Astrocyte of the hippocampus (primary cell): ENCODE measurements around the gene TET2.

Experiments
- DNase-seq: peaks from one replicate; pipeline ENCODE4 v3.0.0; 2011; ENCODE audit warnings: low read depth, low spot score

Gene TET2

GRCh38 chr4:105146276-105147015 lies at the start of gene TET2:
TET2 (plus strand) TSS chr4:105146876; CDS start chr4:105233943, 87,067 bp downstream.
- peak; percentile 97 for DNase-seq

GRCh38 chr4:105102016-105102415 lies 44.7 kb upstream of the TET2 start:
- no peak for DNase-seq

- DNase-seq: no peak
Measured at GRCh38 chr4:105106426-105106825, 40.2 kb upstream of the TET2 start.

GRCh38 chr4:105107095-105107856 lies 39.4 kb upstream of the TET2 start:
- no peak for DNase-seq

GRCh38 chr4:105108971-105109370 lies 37.7 kb upstream of the TET2 start:
- no peak for DNase-seq

GRCh38 chr4:105112274-105112673 lies 34.4 kb upstream of the TET2 start:
- peak; percentile 6 for DNase-seq

- DNase-seq: no peak
Measured at GRCh38 chr4:105113800-105114199, 32.9 kb upstream of the TET2 start.

GRCh38 chr4:105116616-105117319 lies 29.9 kb upstream of the TET2 start:
- no peak for DNase-seq

- DNase-seq: no peak
Measured at GRCh38 chr4:105119356-105119755, 27.3 kb upstream of the TET2 start.

GRCh38 chr4:105120626-105121025 lies 26.1 kb upstream of the TET2 start:
- no peak for DNase-seq

- peak; percentile 57 for DNase-seq
Measured at GRCh38 chr4:105122350-105122749, 24.3 kb upstream of the TET2 start.

GRCh38 chr4:105126311-105127169 lies 20.1 kb upstream of the TET2 start:
- peak; percentile 60 for DNase-seq

GRCh38 chr4:105127170-105127445 lies 19.6 kb upstream of the TET2 start:
- no peak for DNase-seq

GRCh38 chr4:105128208-105128607 lies 18.5 kb upstream of the TET2 start:
- no peak for DNase-seq

GRCh38 chr4:105129286-105130040 lies 17.2 kb upstream of the TET2 start:
- no peak for DNase-seq

GRCh38 chr4:105130945-105131344 lies 15.7 kb upstream of the TET2 start:
- no peak for DNase-seq

- DNase-seq: peak; percentile 32
Measured at GRCh38 chr4:105133976-105134375, 12.7 kb upstream of the TET2 start.

- no peak for DNase-seq
Measured at GRCh38 chr4:105135785-105136184, 10.9 kb upstream of the TET2 start.

GRCh38 chr4:105137121-105137875 lies 9.4 kb upstream of the TET2 start:
- no peak for DNase-seq

- DNase-seq: no peak
Measured at GRCh38 chr4:105139646-105140045, 7.0 kb upstream of the TET2 start.
